HepG2 (cell line): ENCODE data around the gene TMEM145. TPM values are rescaled to one million over a fixed set of nuclear protein-coding genes. Genes with fewer than 3 reads are reported as not detected.
A peak's percentile ranks its signal among the peaks of the same experiment; 100 is the strongest.

Experiments
- CTCF ChIP-seq: sonication (generic); formaldehyde crosslinking; IDR thresholded peaks from 2 replicates; pipeline ENCODE4 v1.5.0; 2020; ENCODE audit warnings: mild to moderate bottlenecking, missing genetic modification reagents, moderate library complexity
- FOSL1 ChIP-seq: sonication (generic); formaldehyde crosslinking; IDR thresholded peaks from 2 replicates; pipeline ENCODE4 v1.9.0; 2021; ENCODE audit warnings: missing genetic modification reagents, borderline replicate concordance
- FOXJ3 ChIP-seq: sonication (generic); formaldehyde crosslinking; IDR thresholded peaks from 2 replicates; pipeline ENCODE4 v1.4.0; 2020; ENCODE audit warnings: missing genetic modification reagents, mild to moderate bottlenecking, borderline replicate concordance
- HMGXB4 ChIP-seq, 2 experiments: sonication (generic) in 1 of 2; formaldehyde crosslinking in 1 of 2; IDR thresholded peaks; 2 replicates each; pipeline versions ENCODE4 v1.4.0 to v1.6.1; 2018 to 2020; ENCODE audit warnings: missing genetic modification reagents in 2 of 2, borderline replicate concordance in 1 of 2, low read depth in 1 of 2, mild to moderate bottlenecking in 1 of 2, missing biosample characterization in 1 of 2
- MAZ ChIP-seq, 2 experiments: sonication (generic) in 1 of 2; formaldehyde crosslinking in 1 of 2; IDR thresholded peaks; 2 replicates each; pipeline versions ENCODE4 v1.5.0 to v1.6.1; 2012 to 2020; ENCODE audit warnings: low read depth in 2 of 2, mild to moderate bottlenecking in 2 of 2, borderline replicate concordance in 1 of 2, improper control_type of control experiment in 1 of 2, low read length in 1 of 2, missing genetic modification reagents in 1 of 2, moderate library complexity in 1 of 2
- NFIC ChIP-seq: IDR thresholded peaks from 2 replicates; pipeline ENCODE4 v1.6.1; 2012; ENCODE audit warnings: mild to moderate bottlenecking, low read length, inconsistent platforms
- NR3C1 ChIP-seq: sonication (generic); formaldehyde crosslinking; IDR thresholded peaks from 2 replicates; pipeline ENCODE4 v1.4.0; 2020; ENCODE audit warnings: missing genetic modification reagents
- PCBP2 ChIP-seq: fragments of 200-400 bp; formaldehyde crosslinking; optimal IDR thresholded peaks from 2 replicates; pipeline ENCODE3; 2018; ENCODE audit warnings: low read length, low read depth; ENCODE audit not compliant: poor library complexity, severe bottlenecking
- PLSCR1 ChIP-seq: sonication (generic); formaldehyde crosslinking; IDR thresholded peaks from 2 replicates; pipeline ENCODE4 v1.5.0; 2020; ENCODE audit warnings: missing genetic modification reagents, mild to moderate bottlenecking, borderline replicate concordance
- POLR2A ChIP-seq, 2 experiments: IDR thresholded peaks; 2 replicates each; pipeline ENCODE4 v1.6.1; 2011; ENCODE audit warnings: low read depth in 2 of 2, low read length in 2 of 2, mild to moderate bottlenecking in 1 of 2, moderate library complexity in 1 of 2; ENCODE audit not compliant: insufficient read depth in 1 of 2
- POLR2AphosphoS2 ChIP-seq: IDR thresholded peaks from 2 replicates; pipeline ENCODE4 v1.6.1; 2011; ENCODE audit warnings: low read depth, low read length, improper control_type of control experiment
- RCOR2 ChIP-seq: IDR thresholded peaks from 2 replicates; pipeline ENCODE4 v1.6.1; 2016; ENCODE audit warnings: missing biosample characterization, missing genetic modification reagents
- SOX6 ChIP-seq, 2 experiments: fragments of 450-650 bp in 1 of 2; sonication (generic) in 1 of 2; formaldehyde crosslinking in 1 of 2; IDR thresholded peaks; 2 replicates each; pipeline versions ENCODE4 v1.4.0 to v1.6.1; 2017 to 2020; ENCODE audit warnings: antibody characterized with exemption in 1 of 2, mild to moderate bottlenecking in 1 of 2, missing genetic modification reagents in 1 of 2
- SP2 ChIP-seq: sonication (generic); formaldehyde crosslinking; IDR thresholded peaks from 2 replicates; pipeline ENCODE4 v1.5.1; 2020; ENCODE audit warnings: mild to moderate bottlenecking, missing genetic modification reagents
- SPEN ChIP-seq: sonication (generic); formaldehyde crosslinking; IDR thresholded peaks from 2 replicates; pipeline ENCODE4 v1.5.1; 2020; ENCODE audit warnings: low read depth, mild to moderate bottlenecking, missing genetic modification reagents
- ZNF451 ChIP-seq: sonication (generic); formaldehyde crosslinking; IDR thresholded peaks from 2 replicates; pipeline ENCODE4 v1.5.0; 2020; ENCODE audit warnings: mild to moderate bottlenecking, missing genetic modification reagents
- polyA plus RNA-seq, 8 experiments: library from polyadenylated mRNA; depleted of rRNA in 3 of 8; stranded (reverse) in 7 of 8; unstranded in 1 of 8; fragments of >200 nt; fragmentation: Illumina TruSeq in 4 of 8; extraction: Trizol in 4 of 8; gene quantifications; 2 replicates each; pipeline versions ENCODE4 v1.2.1 to v1.2.3, GENCODE V29; 2011 to 2016; ENCODE audit warnings: low read depth in 4 of 8, missing spikeins in 1 of 8, mixed read lengths in 1 of 8; ENCODE audit not compliant: insufficient read depth in 1 of 8
- total RNA-seq, 5 experiments: library from RNA; depleted of rRNA; stranded (reverse); fragments of >200 nt; fragmentation: Illumina TruSeq; extraction: Trizol; gene quantifications; 2 replicates each; pipeline ENCODE4 v1.2.3, GENCODE V29; 2016; ENCODE audit warnings: low read depth in 1 of 5
- TF ChIP-seq, protein P1 (sequence below): IDR thresholded peaks from 2 replicates; pipeline ENCODE4 v1.6.1; 2016; ENCODE audit warnings: missing biosample characterization, missing genetic modification reagents, low read depth
- TF ChIP-seq, protein P2 (sequence below): sonication (generic); formaldehyde crosslinking; IDR thresholded peaks from 2 replicates; pipeline ENCODE4 v1.8.0; 2022; ENCODE audit warnings: missing genetic modification reagents, mild to moderate bottlenecking, borderline replicate concordance

The TMEM145 gene
- total and polyA plus RNA-seq, 2 of the 13 experiments (the other 11 are each of a cell fraction or from before 2014, with no cell fraction given): 0.07 to 5.1 TPM

DNA sequence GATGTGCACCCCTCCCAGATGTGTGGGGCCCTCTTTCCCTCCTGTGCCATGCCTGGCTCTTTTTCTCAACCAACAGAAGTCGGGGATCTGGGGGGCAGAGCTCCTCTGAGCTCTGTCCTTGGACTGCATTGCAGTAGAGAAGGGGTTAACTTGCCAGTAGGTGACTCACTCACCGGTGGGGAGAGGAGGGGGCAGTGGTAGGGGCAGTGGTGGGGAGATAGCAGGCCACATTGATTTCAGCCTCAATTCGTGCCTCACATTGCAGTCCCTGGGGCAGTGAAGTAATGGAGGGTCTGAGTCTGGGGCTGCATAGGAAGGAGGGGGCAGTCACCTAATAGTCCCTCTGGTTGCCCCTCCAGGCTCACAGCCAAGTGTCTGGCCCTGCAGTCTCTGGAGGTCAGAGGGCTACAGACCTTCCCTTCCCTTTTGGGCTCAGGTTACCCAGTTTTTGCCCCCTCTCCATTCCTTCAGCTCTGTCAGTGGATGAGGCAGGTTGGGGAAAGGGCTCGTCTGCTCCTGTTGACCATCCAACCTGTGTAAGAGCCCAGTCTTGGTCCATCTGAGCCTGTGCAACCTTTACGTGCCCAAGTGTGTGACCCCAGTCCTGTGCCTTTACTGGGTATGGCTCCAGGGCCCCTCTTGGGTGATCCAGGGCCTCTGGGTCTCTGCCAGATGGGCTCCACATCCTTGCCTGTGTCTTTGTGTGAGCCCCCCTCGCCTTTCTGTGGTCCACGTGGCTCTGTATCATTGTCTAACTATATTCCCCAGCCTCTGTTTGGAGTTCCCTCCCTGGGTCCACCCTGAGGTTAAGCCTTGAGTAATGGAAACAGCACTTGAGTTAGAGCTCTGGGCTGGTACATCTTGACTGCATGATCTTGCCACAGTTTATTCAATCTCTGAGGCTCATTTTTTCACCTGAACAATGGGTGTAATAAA lies 31.0 kb upstream of the TMEM145 start (continued):
- TF ChIP-seq PCBP2 (no peak), POLR2A (IDR thresholded peaks at IDR 0.05; ENCODE audit: insufficient read depth in 1 of 2, low read depth in 2 of 2, low read length in 2 of 2) (peak in 1 of 2 experiments; percentile 56; a peak in 2 of 4 replicates), HMGXB4 (CRISPR knock-in tag; IDR thresholded peaks at IDR 0.05; ENCODE audit: borderline replicate concordance in 1 of 2, low read depth in 1 of 2) (peak in 1 of 2 experiments; percentile 52; a peak in 2 of 4 replicates), RCOR2 (CRISPR knock-in tag) (no peak), PLSCR1 (CRISPR knock-in tag) (no peak), SPEN (CRISPR knock-in tag) (no peak), NFIC (no peak; the same call in 1 of the 2 replicates), ZNF451 (CRISPR knock-in tag) (0 out of 2 replicates have a peak, but pooled peaks have one; percentile 15), SOX6 (IDR thresholded peaks at IDR 0.05) (no peak), SOX6 (CRISPR knock-in tag; IDR thresholded peaks at IDR 0.05) (peak; percentile 41; the same call in 1 of the 2 replicates), POLR2AphosphoS2 (no peak), CTCF (CRISPR knock-in tag) (no peak; the same call in 1 of the 2 replicates), NR3C1 (CRISPR knock-in tag) (no peak), MAZ (IDR thresholded peaks at IDR 0.05; ENCODE audit: borderline replicate concordance, low read depth, low read length) (peak; percentile 86), MAZ (CRISPR knock-in tag; IDR thresholded peaks at IDR 0.05; ENCODE audit: low read depth) (no peak), SP2 (CRISPR knock-in tag) (no peak), FOXJ3 (CRISPR knock-in tag) (no peak), FOSL1 (CRISPR knock-in tag) (peak; percentile 69; the same call in 1 of the 2 replicates)
- TF ChIP-seq, protein P1, sequence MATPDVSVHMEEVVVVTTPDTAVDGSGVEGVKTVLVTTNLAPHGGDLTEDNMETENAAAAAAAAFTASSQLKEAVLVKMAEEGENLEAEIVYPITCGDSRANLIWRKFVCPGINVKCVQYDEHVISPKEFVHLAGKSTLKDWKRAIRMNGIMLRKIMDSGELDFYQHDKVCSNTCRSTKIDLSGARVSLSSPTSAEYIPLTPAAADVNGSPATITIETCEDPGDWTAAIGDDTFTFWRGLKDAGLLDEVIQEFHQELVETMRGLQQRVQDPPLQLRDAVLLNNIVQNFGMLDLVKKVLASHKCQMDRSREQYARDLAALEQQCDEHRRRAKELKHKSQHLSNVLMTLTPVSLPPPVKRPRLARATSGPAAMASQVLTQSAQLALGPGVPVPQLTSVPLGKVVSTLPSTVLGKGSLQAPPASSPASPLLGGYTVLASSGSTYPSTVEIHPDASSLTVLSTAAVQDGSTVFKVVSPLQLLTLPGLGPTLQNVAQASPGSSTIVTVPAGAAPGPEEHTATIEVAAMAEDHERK: no peak
- TF ChIP-seq, protein P2, sequence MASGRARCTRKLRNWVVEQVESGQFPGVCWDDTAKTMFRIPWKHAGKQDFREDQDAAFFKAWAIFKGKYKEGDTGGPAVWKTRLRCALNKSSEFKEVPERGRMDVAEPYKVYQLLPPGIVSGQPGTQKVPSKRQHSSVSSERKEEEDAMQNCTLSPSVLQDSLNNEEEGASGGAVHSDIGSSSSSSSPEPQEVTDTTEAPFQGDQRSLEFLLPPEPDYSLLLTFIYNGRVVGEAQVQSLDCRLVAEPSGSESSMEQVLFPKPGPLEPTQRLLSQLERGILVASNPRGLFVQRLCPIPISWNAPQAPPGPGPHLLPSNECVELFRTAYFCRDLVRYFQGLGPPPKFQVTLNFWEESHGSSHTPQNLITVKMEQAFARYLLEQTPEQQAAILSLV (CRISPR knock-in tag): peak; percentile 46; the same call in 1 of the 2 replicates
